GM19455 (cell line): ENCODE results near the gene SPOCD1.

Source experiments
- ATAC-seq: cut with Tn5 transposase; IDR thresholded peaks from one replicate; pipeline ENCODE4 v1.9.1; 2021; ENCODE audit not compliant: unreplicated experiment

SPOCD1 gene

DNA sequence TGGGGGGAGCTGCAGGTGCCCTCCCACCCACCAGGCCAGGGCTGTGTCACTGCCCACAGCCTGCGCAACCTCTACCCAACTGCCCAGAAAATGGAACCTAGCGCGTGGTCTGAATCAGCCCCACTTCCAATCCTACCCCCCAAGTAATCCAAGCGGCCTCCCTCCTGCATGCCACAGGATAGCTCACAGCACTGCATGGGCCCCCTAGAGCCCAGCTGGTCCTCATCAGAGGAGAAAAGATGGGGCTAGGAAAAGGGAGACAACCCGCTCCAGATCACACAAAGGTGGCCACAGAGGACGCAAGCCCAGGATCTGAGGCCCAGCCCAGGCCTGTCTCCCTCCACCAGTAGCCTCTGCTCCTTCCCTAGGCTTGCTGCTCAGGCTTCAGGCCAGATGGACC is 57.8 kb downstream of the SPOCD1 start:
- no peak for ATAC-seq

DNA sequence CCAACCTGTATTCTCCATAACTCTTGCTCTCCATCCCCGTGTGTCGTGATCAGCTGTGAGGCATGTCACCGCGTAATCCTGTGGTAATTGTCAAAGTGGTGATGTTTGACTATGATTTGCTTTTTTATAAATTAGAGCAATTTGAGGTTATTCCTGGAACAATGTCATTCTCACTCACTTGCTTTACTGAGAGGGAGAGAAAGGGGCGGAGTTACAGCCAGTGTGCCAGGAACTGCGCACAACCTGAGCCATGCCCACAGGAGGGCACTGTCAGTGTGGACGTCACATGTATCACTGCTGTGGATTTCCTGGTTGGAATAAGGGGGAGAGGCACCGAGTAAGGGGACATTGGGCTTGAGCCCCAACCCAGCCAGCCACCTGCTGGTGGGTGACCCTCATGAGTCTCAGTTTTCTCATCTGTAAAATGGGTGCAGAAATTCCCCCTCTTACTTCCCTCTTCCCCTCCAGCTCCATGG is 58.6 kb downstream of the SPOCD1 start:
- ATAC-seq: no peak

- ATAC-seq: no peak
Observed at GRCh38 chr1:31756578-31756977, 59.2 kb downstream of the SPOCD1 start.

GRCh38 chr1:31755850-31756492 is 59.9 kb downstream of the SPOCD1 start:
- no peak for ATAC-seq

GRCh38 chr1:31755197-31755611 is 60.6 kb downstream of the SPOCD1 start:
- ATAC-seq: no peak

- ATAC-seq: no peak
Observed at GRCh38 chr1:31754397-31754796, 61.4 kb downstream of the SPOCD1 start.

GRCh38 chr1:31753707-31754349 is 62.0 kb downstream of the SPOCD1 start:
- ATAC-seq: no peak

- ATAC-seq: no peak
Observed at GRCh38 chr1:31752952-31753475, 62.8 kb downstream of the SPOCD1 start.

GRCh38 chr1:31752258-31752657 is 63.6 kb downstream of the SPOCD1 start:
- ATAC-seq: no peak

DNA sequence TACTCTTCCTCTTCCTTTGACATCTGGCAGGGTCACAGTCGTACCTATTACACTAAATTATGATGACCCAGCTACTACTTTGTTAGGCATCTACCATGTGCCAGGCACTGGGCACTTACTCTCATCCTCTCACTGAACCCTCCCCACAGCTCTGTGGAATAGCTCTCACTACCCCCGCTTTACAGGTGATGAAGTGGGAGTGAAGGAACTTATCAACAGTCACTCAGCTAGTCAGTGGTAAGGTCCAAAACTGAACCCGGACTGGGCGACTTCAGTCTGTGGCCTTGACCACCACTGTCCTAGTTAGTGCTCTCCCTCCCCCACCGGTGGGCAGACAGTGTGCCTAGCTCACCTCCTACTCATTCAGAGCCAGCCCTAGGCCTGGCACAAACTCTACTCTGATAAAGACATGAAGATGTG is 64.0 kb downstream of the SPOCD1 start:
- ATAC-seq: no peak

DNA sequence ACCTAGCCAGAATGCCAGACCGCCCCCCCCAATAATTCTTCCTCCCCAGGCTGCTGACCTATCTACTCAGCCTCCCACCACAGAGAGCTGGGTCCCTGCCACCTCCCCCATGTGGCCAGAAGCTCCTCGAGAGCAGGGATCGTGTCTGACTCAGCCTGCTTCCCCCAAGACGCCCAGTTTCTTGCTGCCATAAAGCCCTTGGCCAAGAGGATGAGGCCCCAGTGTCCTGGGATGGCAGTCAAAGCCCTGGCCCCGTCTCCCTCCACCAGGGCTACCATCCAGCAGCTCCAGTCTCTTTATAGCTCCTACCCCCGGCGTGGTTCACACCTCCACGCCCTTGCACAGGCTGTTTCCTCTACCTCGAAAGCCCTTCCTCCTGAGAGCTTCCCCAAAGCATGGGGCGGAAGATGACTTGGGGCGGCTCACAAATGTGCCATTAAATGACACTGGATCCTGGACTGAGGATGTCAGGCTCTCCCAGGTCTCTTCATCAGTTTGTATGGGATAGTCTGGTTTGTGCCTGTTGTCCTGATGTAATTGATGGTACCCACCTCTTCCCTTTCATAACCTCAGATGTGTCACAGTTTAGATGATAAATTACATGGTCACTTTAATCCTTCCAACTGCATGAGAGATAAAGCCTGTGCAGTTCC is 64.8 kb downstream of the SPOCD1 start:
- ATAC-seq: no peak

DNA sequence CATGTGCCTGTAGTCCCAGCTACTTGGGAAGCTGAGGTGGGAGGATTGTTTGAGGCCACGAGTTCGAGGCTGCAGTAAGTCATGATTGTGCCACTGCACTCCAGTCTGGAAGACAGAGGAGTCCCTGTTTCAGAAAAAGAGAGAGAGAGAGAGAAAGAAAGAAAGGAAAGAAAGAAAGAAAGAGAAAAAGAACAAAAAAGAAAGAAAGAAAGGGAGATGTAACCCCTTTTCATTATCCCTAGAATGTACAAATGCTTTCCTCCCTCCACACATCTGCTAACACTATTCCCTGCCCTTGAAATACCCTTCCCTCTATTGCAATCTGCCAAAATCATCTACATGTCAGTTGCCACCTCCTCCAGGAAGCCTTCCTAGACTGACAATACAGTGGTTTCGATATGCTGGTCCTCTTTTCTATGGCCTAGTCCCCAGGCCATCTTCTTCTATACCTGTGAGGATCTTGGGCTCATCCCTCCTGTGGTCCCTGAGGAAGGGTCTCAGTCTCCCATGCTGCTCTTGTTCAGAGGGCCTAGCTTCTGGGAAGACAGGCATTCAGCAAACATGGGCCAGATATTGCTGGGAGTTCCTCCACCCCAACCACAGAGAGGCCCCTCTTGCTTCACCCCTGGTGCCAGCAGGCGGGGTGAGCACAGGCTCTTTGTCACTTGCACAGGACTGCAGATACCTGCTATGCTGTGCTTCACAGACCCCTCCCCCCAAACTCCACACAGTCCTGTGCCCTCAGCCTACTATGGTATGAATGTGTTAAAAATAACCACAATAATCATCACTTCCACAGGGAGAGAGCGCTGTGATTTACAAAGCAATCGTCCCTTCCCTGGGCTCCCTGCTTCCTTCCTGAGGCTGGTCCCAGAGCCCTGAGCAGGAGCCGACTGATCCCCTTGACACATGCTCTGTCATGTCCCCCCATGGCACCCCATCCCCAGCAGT is 65.8 kb downstream of the SPOCD1 start:
- no peak for ATAC-seq

DNA sequence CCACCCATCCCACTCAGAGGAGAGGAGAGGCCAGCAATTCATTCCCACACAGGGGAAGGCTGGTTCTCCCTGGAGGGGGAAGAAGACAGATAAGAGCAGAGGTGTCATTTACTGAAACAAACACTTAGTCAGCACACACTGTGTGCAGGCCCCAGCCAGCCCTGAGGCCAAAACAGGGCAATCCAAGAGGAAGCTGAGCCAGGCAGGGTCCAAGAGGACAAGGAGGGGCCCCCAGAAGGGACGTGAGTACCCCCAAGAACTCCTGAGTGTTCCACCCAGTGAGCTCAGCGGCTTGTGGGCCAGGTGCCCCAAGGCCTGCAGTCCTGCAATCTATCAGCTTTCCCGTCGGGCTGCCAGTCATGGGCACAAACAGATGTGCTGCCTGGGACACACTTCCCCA is 67.5 kb downstream of the SPOCD1 start:
- ATAC-seq: no peak

DNA sequence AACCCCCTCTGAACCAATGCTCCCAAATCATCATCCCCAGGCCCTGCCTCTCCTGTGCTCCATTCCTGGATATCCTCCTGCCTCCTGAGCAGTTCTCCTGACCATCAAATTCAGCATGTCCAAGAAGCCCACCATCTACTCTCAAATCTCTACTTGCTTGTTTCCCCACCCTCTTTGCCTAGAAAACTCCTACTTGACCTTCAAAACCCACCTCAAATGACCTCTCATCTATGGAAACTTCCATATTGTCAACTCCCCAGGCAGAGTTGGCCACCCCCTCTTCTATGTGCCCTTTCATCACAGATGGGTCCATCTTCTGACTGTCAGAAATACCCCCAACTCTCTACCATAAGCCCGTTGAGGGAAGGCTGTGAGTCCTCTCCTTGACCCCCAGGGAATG is 68.5 kb downstream of the SPOCD1 start:
- ATAC-seq: no peak

DNA sequence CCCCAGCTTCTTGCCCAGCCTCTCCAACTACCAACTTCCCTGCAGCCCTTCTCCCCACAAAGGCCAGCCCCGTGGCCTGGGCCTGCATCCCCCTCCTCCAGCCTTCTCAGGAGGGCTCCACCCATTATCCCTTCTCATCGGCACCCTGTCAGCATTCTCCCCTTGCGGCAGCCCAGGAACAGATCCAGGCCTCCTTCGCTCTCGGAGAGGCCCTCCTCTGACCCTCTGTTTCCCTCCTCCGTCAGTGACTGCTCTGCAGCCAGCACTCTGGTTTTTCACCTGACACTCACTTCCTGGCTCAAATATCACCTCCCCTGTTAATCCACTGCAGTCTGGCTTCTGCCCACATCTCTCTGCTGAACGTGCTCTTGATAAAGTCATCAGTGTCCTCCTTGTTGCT is 69.1 kb downstream of the SPOCD1 start:
- ATAC-seq: no peak

DNA sequence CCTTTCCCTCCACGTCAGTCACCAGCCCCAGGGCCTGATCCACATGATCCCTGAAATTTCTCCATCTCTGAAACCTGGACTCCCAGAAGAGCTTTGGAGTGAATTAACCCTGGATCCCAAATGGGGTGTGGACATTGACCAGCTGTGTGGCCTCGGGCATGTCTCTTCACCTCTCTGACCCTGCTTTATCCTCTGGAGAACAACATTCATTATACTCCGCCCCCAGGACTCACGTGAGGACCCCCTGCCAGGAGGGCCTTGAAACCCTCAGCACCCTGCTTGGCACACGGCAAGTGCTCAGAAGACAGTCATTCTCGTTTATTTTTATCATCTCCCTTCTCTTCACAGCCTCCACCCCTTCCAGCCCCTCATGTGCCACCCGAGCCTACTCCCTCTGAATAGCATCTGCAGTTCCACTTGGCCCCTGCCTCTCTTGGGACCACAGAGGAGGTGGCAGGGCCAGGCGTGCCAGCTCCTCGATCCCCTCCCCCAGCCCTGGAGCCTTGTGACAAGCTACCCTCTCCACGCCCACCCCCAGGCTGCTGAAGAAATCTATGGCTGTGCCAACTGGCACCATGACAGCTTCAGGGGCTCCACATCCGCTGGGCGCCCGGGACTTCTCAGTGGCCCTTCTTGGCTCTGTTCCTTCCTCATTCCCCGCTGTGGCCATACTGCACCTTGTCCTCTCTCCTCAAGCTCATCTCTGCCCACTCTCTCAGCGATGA is 69.7 kb downstream of the SPOCD1 start:
- no peak for ATAC-seq

- no peak for ATAC-seq
Observed at GRCh38 chr1:31745096-31745945, 70.5 kb downstream of the SPOCD1 start.

GRCh38 chr1:31744165-31744888 is 71.5 kb downstream of the SPOCD1 start:
- peak; percentile 62 for ATAC-seq
